Astrocyte (in vitro differentiated cells and primary cell): ENCODE data around the gene YOD1. TPM values are rescaled to one million over a fixed set of nuclear protein-coding genes. Genes with fewer than 3 reads are reported as not detected.

Experiments used
- DNase-seq: peaks from one replicate; pipeline ENCODE4 v3.0.0-alpha.2; 2010; ENCODE audit warnings: low read depth
- FAIRE-seq: peaks from 2 replicates; lab custom pipeline; 2011; peaks lifted over from hg19 to GRCh38; lab: Jason Lieb, UNC
- H2AFZ ChIP-seq: 2 replicates; pipeline ENCODE4 v1.6.0; 2012; ENCODE audit warnings: low read depth, low read length, inconsistent platforms
- H3K27ac ChIP-seq: 2 replicates; pipeline ENCODE4 v1.5.1; 2011; ENCODE audit warnings: low read depth, low read length, inconsistent platforms
- H3K27me3 ChIP-seq: 2 replicates; pipeline ENCODE4 v1.6.0; 2011; ENCODE audit warnings: low read length, inconsistent platforms; ENCODE audit not compliant: insufficient read depth
- H3K36me3 ChIP-seq: 2 replicates; pipeline ENCODE4 v1.5.1; 2011; ENCODE audit warnings: low read length, inconsistent platforms; ENCODE audit not compliant: insufficient read depth
- H3K4me1 ChIP-seq: 2 replicates; pipeline ENCODE4 v1.5.1; 2011; ENCODE audit warnings: low read length, inconsistent platforms; ENCODE audit not compliant: insufficient read depth
- H3K4me2 ChIP-seq: 2 replicates; pipeline ENCODE4 v1.6.0; 2012; ENCODE audit warnings: low read length, inconsistent platforms
- H3K4me3 ChIP-seq: 2 replicates; pipeline ENCODE4 v1.5.1; 2011; ENCODE audit warnings: low read depth, mild to moderate bottlenecking, low read length, inconsistent platforms; ENCODE audit not compliant: insufficient read depth
- H3K79me2 ChIP-seq: 2 replicates; pipeline ENCODE4 v1.6.0; 2012; ENCODE audit warnings: mild to moderate bottlenecking, low read length, inconsistent platforms; ENCODE audit not compliant: insufficient read depth
- H3K9ac ChIP-seq: 2 replicates; pipeline ENCODE4 v1.6.0; 2012; ENCODE audit warnings: mild to moderate bottlenecking, low read length, inconsistent platforms
- H3K9me3 ChIP-seq: 2 replicates; pipeline ENCODE4 v1.5.1; 2012; ENCODE audit warnings: low read depth, mild to moderate bottlenecking, low read length, inconsistent platforms; ENCODE audit not compliant: insufficient read depth
- H4K20me1 ChIP-seq: 2 replicates; pipeline ENCODE4 v1.6.0; 2012; ENCODE audit warnings: low read length, inconsistent platforms; ENCODE audit not compliant: insufficient read depth
- H3K27ac Mint-ChIP-seq: one replicate; pipeline ENCODE4 v1.8.0; 2021; ENCODE audit warnings: mild to moderate bottlenecking, mixed read lengths; ENCODE audit not compliant: unreplicated experiment
- H3K27me3 Mint-ChIP-seq: one replicate; pipeline ENCODE4 v1.8.0; 2021; ENCODE audit warnings: low read depth, mixed read lengths; ENCODE audit not compliant: unreplicated experiment
- H3K36me3 Mint-ChIP-seq: one replicate; pipeline ENCODE4 v1.8.0; 2021; ENCODE audit warnings: low read depth, mixed read lengths; ENCODE audit not compliant: unreplicated experiment
- H3K4me1 Mint-ChIP-seq: one replicate; pipeline ENCODE4 v1.8.0; 2021; ENCODE audit warnings: low read depth, mixed read lengths; ENCODE audit not compliant: unreplicated experiment
- H3K4me3 Mint-ChIP-seq: one replicate; pipeline ENCODE4 v1.8.0; 2021; ENCODE audit warnings: mild to moderate bottlenecking, moderate library complexity, mixed read lengths; ENCODE audit not compliant: unreplicated experiment
- H3K9me3 Mint-ChIP-seq: one replicate; pipeline ENCODE4 v1.8.0; 2021; ENCODE audit warnings: mild to moderate bottlenecking, mixed read lengths; ENCODE audit not compliant: unreplicated experiment
- EZH2 ChIP-seq: IDR thresholded peaks from 2 replicates; pipeline ENCODE4 v1.6.1; 2012; ENCODE audit warnings: mild to moderate bottlenecking, low read length, inconsistent platforms; ENCODE audit not compliant: insufficient read depth
- total RNA-seq: library from RNA; stranded (reverse); gene quantifications from 2 replicates; pipeline ENCODE4 v1.2.1, GENCODE V29; 2021
- TF ChIP-seq, protein P1 (sequence below): IDR thresholded peaks from 2 replicates; pipeline ENCODE4 v1.5.1; 2011; ENCODE audit warnings: low read depth, mild to moderate bottlenecking, inconsistent platforms, low read length, moderate library complexity; ENCODE audit not compliant: insufficient read depth

The YOD1 gene
- total RNA-seq, 1 donor from 2014 or later = 14.8 TPM

GRCh38 chr1:207035877-207036551 lies 15.0 kb downstream of the YOD1 start:
- no peaks in the 10 kb centered on the region for H3K27me3 ChIP-seq
- Mint-ChIP-seq H3K4me1 (peaks cover 16% of the 10 kb centered on the region), H3K27ac (no peak overlapping the region), H3K36me3 (no peaks in the 10 kb centered on the region), H3K27me3 (no peaks in the 10 kb centered on the region), H3K4me3 (no peak overlapping the region), H3K9me3 (no peaks in the 10 kb centered on the region)
- no peak overlapping the region for H3K4me2 ChIP-seq
- H3K36me3 ChIP-seq = no peaks in the 10 kb centered on the region
- H3K9ac ChIP-seq = no peak overlapping the region
- no peaks in the 10 kb centered on the region for H4K20me1 ChIP-seq
- H3K79me2 ChIP-seq = no peaks in the 10 kb centered on the region
- DNase-seq (no peak), FAIRE-seq (no peak)
- H3K4me3 ChIP-seq = no peak overlapping the region
- peaks cover 6% of the 10 kb centered on the region for H3K4me1 ChIP-seq
- H3K27ac ChIP-seq = no peak overlapping the region
- no peak overlapping the region for H2AFZ ChIP-seq
- H3K9me3 ChIP-seq = no peaks in the 10 kb centered on the region
- TF ChIP-seq, protein P1, sequence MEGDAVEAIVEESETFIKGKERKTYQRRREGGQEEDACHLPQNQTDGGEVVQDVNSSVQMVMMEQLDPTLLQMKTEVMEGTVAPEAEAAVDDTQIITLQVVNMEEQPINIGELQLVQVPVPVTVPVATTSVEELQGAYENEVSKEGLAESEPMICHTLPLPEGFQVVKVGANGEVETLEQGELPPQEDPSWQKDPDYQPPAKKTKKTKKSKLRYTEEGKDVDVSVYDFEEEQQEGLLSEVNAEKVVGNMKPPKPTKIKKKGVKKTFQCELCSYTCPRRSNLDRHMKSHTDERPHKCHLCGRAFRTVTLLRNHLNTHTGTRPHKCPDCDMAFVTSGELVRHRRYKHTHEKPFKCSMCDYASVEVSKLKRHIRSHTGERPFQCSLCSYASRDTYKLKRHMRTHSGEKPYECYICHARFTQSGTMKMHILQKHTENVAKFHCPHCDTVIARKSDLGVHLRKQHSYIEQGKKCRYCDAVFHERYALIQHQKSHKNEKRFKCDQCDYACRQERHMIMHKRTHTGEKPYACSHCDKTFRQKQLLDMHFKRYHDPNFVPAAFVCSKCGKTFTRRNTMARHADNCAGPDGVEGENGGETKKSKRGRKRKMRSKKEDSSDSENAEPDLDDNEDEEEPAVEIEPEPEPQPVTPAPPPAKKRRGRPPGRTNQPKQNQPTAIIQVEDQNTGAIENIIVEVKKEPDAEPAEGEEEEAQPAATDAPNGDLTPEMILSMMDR = no peak
- no peak for TF ChIP-seq EZH2

- Histone ChIP-seq H3K9ac (no peak overlapping the region), H3K9me3 (no peaks in the 10 kb centered on the region), H2AFZ (no peak overlapping the region), H3K4me1 (peaks cover 6% of the 10 kb centered on the region), H3K4me3 (no peak overlapping the region), H4K20me1 (no peaks in the 10 kb centered on the region), H3K4me2 (no peak overlapping the region), H3K27ac (no peak overlapping the region), H3K27me3 (no peaks in the 10 kb centered on the region), H3K79me2 (no peaks in the 10 kb centered on the region), H3K36me3 (no peaks in the 10 kb centered on the region)
- H3K36me3 Mint-ChIP-seq = no peaks in the 10 kb centered on the region
- no peak overlapping the region for H3K4me3 Mint-ChIP-seq
- peaks cover 10% of the 10 kb centered on the region for H3K4me1 Mint-ChIP-seq
- no peaks in the 10 kb centered on the region for H3K27me3 Mint-ChIP-seq
- H3K9me3 Mint-ChIP-seq = no peaks in the 10 kb centered on the region
- H3K27ac Mint-ChIP-seq = peak overlapping the region; percentile 35
- TF ChIP-seq, protein P1 = no peak
- no peak for TF ChIP-seq EZH2
- DNase-seq (peak; percentile 74), FAIRE-seq (no peak)
These were observed 16.0 kb downstream of the YOD1 start for GRCh38 chr1:207034998-207035397.

- H3K9me3 ChIP-seq = no peaks in the 10 kb centered on the region
- Mint-ChIP-seq H3K36me3 (no peaks in the 10 kb centered on the region), H3K4me3 (no peak overlapping the region), H3K9me3 (no peaks in the 10 kb centered on the region), H3K4me1 (peaks cover 4% of the 10 kb centered on the region), H3K27ac (no peak overlapping the region), H3K27me3 (no peaks in the 10 kb centered on the region)
- FAIRE-seq (no peak), DNase-seq (no peak)
- H3K9ac ChIP-seq = no peak overlapping the region
- no peak for TF ChIP-seq EZH2
- TF ChIP-seq, protein P1 = no peak
- peaks cover 6% of the 10 kb centered on the region for H3K4me1 ChIP-seq
- no peaks in the 10 kb centered on the region for H4K20me1 ChIP-seq
- no peak overlapping the region for H3K4me2 ChIP-seq
- no peaks in the 10 kb centered on the region for H3K27me3 ChIP-seq
- H3K36me3 ChIP-seq = no peaks in the 10 kb centered on the region
- no peaks in the 10 kb centered on the region for H3K79me2 ChIP-seq
- no peak overlapping the region for H3K27ac ChIP-seq
- H3K4me3 ChIP-seq = no peak overlapping the region
- H2AFZ ChIP-seq = no peak overlapping the region
These were observed 16.8 kb downstream of the YOD1 start for GRCh38 chr1:207034208-207034607.
